Activated T-helper 1 cell treated with anti-CD3 and anti-CD28 coated beads, Interleukin-12 subunit alpha, Interleukin-12 subunit beta, Interleukin-2, Interleukin-4 antibody, amounts not matched to agents 30 ng/mL and 10 ng/mL and 1 ng/mL, durations not matched to agents 14 hours and 24 hours and 36 hours (primary cell): ENCODE data around the gene DDHD1. TPM values are rescaled to one million over a fixed set of nuclear protein-coding genes. Genes with fewer than 3 reads are reported as not detected.
A peak's percentile ranks its signal among the peaks of the same experiment; 100 is the strongest.

Source experiments
- DNase-seq: peaks from one replicate; pipeline ENCODE4 v3.0.0; 2021; ENCODE audit warnings: low spot score
- H3K27ac Mint-ChIP-seq: one replicate; pipeline ENCODE4 v1.8.0; 2021; ENCODE audit warnings: mild to moderate bottlenecking, mixed read lengths
- H3K27me3 Mint-ChIP-seq: one replicate; pipeline ENCODE4 v1.8.0; 2022; ENCODE audit warnings: mild to moderate bottlenecking, moderate library complexity, mixed read lengths; ENCODE audit not compliant: insufficient read depth
- H3K36me3 Mint-ChIP-seq: one replicate; pipeline ENCODE4 v1.8.0; 2021; ENCODE audit warnings: low read depth, mixed read lengths
- H3K4me1 Mint-ChIP-seq: one replicate; pipeline ENCODE4 v1.8.0; 2021; ENCODE audit warnings: low read depth, mixed read lengths
- H3K4me3 Mint-ChIP-seq: one replicate; pipeline ENCODE4 v1.8.0; 2021; ENCODE audit warnings: mild to moderate bottlenecking, moderate library complexity, mixed read lengths
- H3K9me3 Mint-ChIP-seq: one replicate; pipeline ENCODE4 v1.8.0; 2021; ENCODE audit warnings: mixed read lengths
- intact Hi-C: fragments of 100-400 bp; cut with micrococcal nuclease; formaldehyde crosslinking; loops from one replicate; pipeline ENCODE4 v1.15.1; 2024
- total RNA-seq: library from RNA; stranded (reverse); gene quantifications from 2 replicates; pipeline ENCODE4 v1.2.3, GENCODE V29; 2022

DDHD1 gene
- total RNA-seq, 1 donor from 2014 or later: 85.5 TPM

GRCh38 chr14:53034036-53034435 lies 119.1 kb downstream of the DDHD1 start:
- H3K4me3 Mint-ChIP-seq: no peak overlapping the region
- H3K9me3 Mint-ChIP-seq: no peaks in the 10 kb centered on the region
- H3K4me1 Mint-ChIP-seq: peaks cover 48% of the 10 kb centered on the region
- H3K36me3 Mint-ChIP-seq: peaks cover 60% of the 10 kb centered on the region
- DNase-seq: no peak
- H3K27ac Mint-ChIP-seq: no peak overlapping the region
- intact Hi-C loops: no loop called here
- no peaks in the 10 kb centered on the region for H3K27me3 Mint-ChIP-seq

DNA sequence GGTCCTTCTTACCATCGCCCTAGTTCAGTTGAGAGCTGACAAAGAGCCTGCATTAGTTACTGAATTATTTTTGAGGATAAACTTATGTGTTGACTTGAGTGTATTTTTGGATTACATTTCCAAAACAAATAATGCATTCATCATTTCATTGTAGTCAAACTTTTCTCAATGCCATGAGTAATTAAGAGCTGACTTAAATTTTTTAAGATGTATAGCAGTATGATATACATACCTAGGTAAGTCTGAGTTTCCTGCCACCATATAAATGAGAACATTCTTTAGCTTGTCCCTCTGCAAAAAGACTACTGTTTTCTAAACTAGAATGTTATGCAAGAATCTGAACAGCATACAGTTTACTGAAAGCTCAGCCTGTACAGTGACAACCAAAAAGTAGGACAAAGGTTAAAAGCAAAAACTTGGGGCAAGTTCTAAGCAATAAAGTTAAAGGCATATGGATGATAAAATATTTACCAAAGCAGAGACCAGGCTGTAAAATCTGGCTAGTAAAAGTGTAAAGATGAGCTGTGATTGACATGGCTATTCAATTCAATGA lies 120.2 kb downstream of the DDHD1 start:
- Mint-ChIP-seq H3K4me1 (peaks cover 57% of the 10 kb centered on the region), H3K27me3 (no peaks in the 10 kb centered on the region), H3K36me3 (peaks cover 53% of the 10 kb centered on the region), H3K27ac (no peak overlapping the region), H3K9me3 (peaks cover 5% of the 10 kb centered on the region), H3K4me3 (no peak overlapping the region)
- DNase-seq: no peak
- intact Hi-C loops: no loop called here

GRCh38 chr14:53032161-53032803 lies 120.8 kb downstream of the DDHD1 start:
- H3K27ac Mint-ChIP-seq: no peak overlapping the region
- no peaks in the 10 kb centered on the region for H3K27me3 Mint-ChIP-seq
- H3K4me3 Mint-ChIP-seq: no peak overlapping the region
- intact Hi-C loops: no loop called here
- H3K36me3 Mint-ChIP-seq: peaks cover 51% of the 10 kb centered on the region
- no peak for DNase-seq
- peaks cover 5% of the 10 kb centered on the region for H3K9me3 Mint-ChIP-seq
- peaks cover 63% of the 10 kb centered on the region for H3K4me1 Mint-ChIP-seq

- Mint-ChIP-seq H3K27me3 (no peaks in the 10 kb centered on the region), H3K36me3 (peaks cover 50% of the 10 kb centered on the region), H3K4me3 (peak overlapping the region; percentile 62), H3K27ac (peak overlapping the region; percentile 72), H3K9me3 (peaks cover 5% of the 10 kb centered on the region), H3K4me1 (peaks cover 53% of the 10 kb centered on the region)
- DNase-seq: no peak
- intact Hi-C loops: no loop called here
Observed at GRCh38 chr14:53027562-53027961, 125.6 kb downstream of the DDHD1 start.

- no peak for DNase-seq
- Mint-ChIP-seq H3K9me3 (peaks cover 5% of the 10 kb centered on the region), H3K4me1 (peaks cover 48% of the 10 kb centered on the region), H3K27me3 (no peaks in the 10 kb centered on the region), H3K27ac (no peak overlapping the region), H3K4me3 (no peak overlapping the region), H3K36me3 (peaks cover 48% of the 10 kb centered on the region)
- intact Hi-C loops: no loop called here
Observed at GRCh38 chr14:53027041-53027440, 126.1 kb downstream of the DDHD1 start.

DNA sequence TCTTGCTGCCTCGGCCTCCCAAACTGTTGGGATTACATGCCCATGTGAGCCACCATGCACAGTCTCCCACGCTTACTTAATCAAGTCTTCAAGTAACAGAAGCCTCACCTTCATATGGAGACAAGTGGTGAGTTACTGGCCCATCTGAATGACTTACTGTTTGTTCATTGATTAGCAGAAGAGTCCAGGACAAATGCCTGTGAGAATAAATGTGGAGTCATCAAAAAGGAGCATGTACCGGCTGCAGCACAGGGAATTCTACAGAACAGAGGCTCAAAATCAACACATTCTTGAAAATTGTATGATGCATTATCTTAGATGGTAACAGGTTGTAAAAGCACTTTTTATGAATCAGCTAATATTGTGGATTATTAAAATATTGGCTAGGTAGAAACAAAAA lies 129.8 kb downstream of the DDHD1 start:
- intact Hi-C loops: no loop called here
- Mint-ChIP-seq H3K27me3 (no peaks in the 10 kb centered on the region), H3K27ac (no peak overlapping the region), H3K36me3 (peaks cover 29% of the 10 kb centered on the region), H3K9me3 (no peaks in the 10 kb centered on the region), H3K4me1 (peaks cover 16% of the 10 kb centered on the region), H3K4me3 (no peak overlapping the region)
- no peak for DNase-seq

- Mint-ChIP-seq H3K4me3 (no peak overlapping the region), H3K27ac (no peak overlapping the region), H3K36me3 (peaks cover 28% of the 10 kb centered on the region), H3K9me3 (no peaks in the 10 kb centered on the region), H3K4me1 (peaks cover 9% of the 10 kb centered on the region), H3K27me3 (no peaks in the 10 kb centered on the region)
- intact Hi-C loops: no loop called here
- DNase-seq: no peak
Observed at GRCh38 chr14:53022593-53022992, 130.5 kb downstream of the DDHD1 start.

DNA sequence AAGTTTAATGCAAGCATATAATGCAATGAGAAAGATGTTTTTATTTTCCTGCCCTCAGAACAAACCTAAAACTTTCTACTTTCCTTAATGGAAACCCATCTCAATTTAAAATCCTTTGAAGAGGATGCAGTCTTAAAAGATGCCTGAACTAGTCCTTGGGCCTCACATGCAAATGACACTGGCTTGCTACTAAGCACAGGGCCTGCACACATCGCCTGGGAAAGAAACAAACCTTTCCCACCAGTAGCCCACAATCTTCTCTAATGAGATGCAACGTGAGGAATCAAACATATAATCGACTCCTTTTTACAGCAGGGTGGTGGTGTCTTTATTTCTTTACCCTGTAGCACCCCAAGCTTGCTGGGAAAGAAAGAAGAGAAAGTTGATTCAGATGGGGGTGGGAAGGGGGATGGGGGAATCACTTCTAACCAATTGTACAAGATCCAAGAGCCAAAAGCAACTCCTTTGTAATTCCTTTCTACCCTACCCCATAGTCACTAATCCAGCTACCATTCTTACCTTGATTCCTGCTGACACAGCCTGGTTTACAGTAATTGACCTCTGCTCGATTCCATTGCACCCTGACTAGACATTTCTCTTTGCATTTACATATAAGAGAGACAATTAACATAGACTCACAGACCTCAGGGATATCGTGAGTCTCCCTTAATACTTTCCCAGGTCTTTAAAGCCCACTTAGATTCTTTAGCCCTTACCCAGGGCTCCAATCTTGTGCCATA lies 132.8 kb downstream of the DDHD1 start:
- H3K9me3 Mint-ChIP-seq: no peaks in the 10 kb centered on the region
- H3K4me3 Mint-ChIP-seq: no peak overlapping the region
- H3K27ac Mint-ChIP-seq: no peak overlapping the region
- DNase-seq: no peak
- no peaks in the 10 kb centered on the region for H3K27me3 Mint-ChIP-seq
- H3K4me1 Mint-ChIP-seq: no peaks in the 10 kb centered on the region
- intact Hi-C loops: no loop called here
- H3K36me3 Mint-ChIP-seq: peaks cover 19% of the 10 kb centered on the region

- H3K4me3 Mint-ChIP-seq: no peak overlapping the region
- H3K4me1 Mint-ChIP-seq: no peaks in the 10 kb centered on the region
- no peak for DNase-seq
- H3K36me3 Mint-ChIP-seq: peaks cover 17% of the 10 kb centered on the region
- intact Hi-C loops: no loop called here
- H3K27me3 Mint-ChIP-seq: no peaks in the 10 kb centered on the region
- no peak overlapping the region for H3K27ac Mint-ChIP-seq
- H3K9me3 Mint-ChIP-seq: no peaks in the 10 kb centered on the region
Observed at GRCh38 chr14:53019406-53019805, 133.7 kb downstream of the DDHD1 start.

- H3K4me1 Mint-ChIP-seq: no peaks in the 10 kb centered on the region
- no peak overlapping the region for H3K4me3 Mint-ChIP-seq
- intact Hi-C loops: no loop called here
- no peaks in the 10 kb centered on the region for H3K9me3 Mint-ChIP-seq
- DNase-seq: no peak
- H3K27ac Mint-ChIP-seq: no peak overlapping the region
- H3K27me3 Mint-ChIP-seq: peaks cover 2% of the 10 kb centered on the region
- H3K36me3 Mint-ChIP-seq: peaks cover 14% of the 10 kb centered on the region
Observed at GRCh38 chr14:53017837-53018236, 135.3 kb downstream of the DDHD1 start.

DNA sequence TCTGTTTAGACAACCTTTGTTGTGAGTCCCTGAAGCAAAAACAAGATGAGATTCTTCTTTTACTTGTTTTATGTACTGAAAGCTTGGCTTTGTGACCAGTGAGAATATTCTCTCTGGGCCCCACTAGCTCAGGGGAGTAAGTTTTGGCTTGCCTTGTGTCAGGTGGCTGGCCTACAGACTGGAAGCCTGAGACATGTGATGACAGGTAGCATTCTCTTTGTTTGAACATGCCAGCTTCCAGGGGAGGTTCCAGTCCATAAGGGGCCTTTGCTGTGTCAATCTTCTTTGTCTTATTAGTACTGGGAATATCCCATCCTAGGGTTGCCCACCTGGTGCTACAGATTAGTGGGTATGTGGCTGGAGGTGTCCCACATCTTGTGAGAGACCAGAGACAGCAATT lies 136.2 kb downstream of the DDHD1 start:
- H3K9me3 Mint-ChIP-seq: no peaks in the 10 kb centered on the region
- peaks cover 2% of the 10 kb centered on the region for H3K27me3 Mint-ChIP-seq
- H3K4me3 Mint-ChIP-seq: no peak overlapping the region
- H3K4me1 Mint-ChIP-seq: no peaks in the 10 kb centered on the region
- DNase-seq: no peak
- intact Hi-C loops: no loop called here
- peaks cover 10% of the 10 kb centered on the region for H3K36me3 Mint-ChIP-seq
- H3K27ac Mint-ChIP-seq: no peak overlapping the region

DNA sequence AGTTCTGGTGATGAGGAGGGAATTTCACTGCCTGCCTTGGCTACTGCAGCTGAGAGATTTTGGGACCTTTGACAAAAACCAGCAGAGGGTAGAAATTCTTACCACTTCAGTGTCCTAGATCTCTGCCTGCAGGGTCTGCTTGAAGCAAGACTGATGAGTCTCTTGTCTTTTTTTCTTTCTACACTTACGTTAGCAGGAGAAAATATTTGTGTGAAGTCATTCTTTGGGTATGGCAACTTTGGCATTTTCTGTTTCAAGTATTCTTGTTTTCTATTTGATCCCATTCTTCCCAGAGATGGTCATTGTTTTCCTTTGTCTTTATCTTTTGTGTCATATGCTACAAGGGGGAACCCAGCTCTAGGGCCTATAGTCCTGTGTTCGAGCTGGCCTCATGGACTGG lies 136.6 kb downstream of the DDHD1 start:
- peaks cover 10% of the 10 kb centered on the region for H3K36me3 Mint-ChIP-seq
- H3K4me1 Mint-ChIP-seq: no peaks in the 10 kb centered on the region
- peaks cover 2% of the 10 kb centered on the region for H3K27me3 Mint-ChIP-seq
- H3K9me3 Mint-ChIP-seq: no peaks in the 10 kb centered on the region
- no peak overlapping the region for H3K27ac Mint-ChIP-seq
- intact Hi-C loops: no loop called here
- no peak for DNase-seq
- H3K4me3 Mint-ChIP-seq: no peak overlapping the region

DNA sequence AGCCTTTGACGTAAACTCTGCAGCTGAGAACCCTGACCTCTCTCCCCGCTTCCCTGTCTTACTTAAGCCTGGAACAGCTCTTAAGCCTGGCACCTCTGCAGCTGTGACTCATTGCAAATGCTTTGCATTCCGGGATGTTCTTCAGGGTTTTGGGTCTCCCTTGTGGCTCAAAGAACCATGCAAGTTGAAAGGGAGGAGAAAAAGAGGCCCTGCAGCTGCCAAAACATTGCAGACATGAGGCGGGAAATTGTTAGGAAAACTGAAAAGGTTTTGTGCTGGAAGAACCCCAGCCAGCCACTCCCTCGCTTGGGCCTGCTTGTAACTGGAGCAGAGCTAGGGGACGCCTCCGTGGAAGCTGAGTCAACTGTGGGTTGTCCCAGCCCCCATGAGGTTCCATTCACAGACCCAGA lies 142.1 kb downstream of the DDHD1 start:
- Mint-ChIP-seq H3K4me1 (peaks cover 13% of the 10 kb centered on the region), H3K27me3 (peaks cover 2% of the 10 kb centered on the region), H3K36me3 (peaks cover 5% of the 10 kb centered on the region), H3K4me3 (no peak overlapping the region), H3K27ac (no peak overlapping the region), H3K9me3 (no peaks in the 10 kb centered on the region)
- DNase-seq: no peak
- intact Hi-C loops: no loop called here
